ENCODE results near the gene NADSYN1. TPM values are rescaled to one million over a fixed set of nuclear protein-coding genes. Genes with fewer than 3 reads are reported as not detected.

The NADSYN1 gene
- total and polyA plus RNA-seq, 2 of the 13 experiments (the other 11 are each of a cell fraction or from before 2014, with no cell fraction given), result 35.7 to 51.5 TPM

- TF ChIP-seq THRA (CRISPR knock-in tag; IDR thresholded peaks at IDR 0.05; ENCODE audit: borderline replicate concordance) (no peak), PHF20 (CRISPR knock-in tag; IDR thresholded peaks at IDR 0.05) (no peak), EHMT2 (IDR thresholded peaks at IDR 0.05; ENCODE audit: borderline replicate concordance, low read depth, low read length) (no peak)
Observed at GRCh38 chr11:71472357-71472885, 19.4 kb downstream of the NADSYN1 start (continued).

GRCh38 chr11:71472941-71473792 is 20.2 kb downstream of the NADSYN1 start:
- no TSS peak for BruUV-seq (replicated peaks)
- H2AFZ ChIP-seq (ENCODE audit: low read length), result no peak overlapping the region
- H3K27ac ChIP-seq (ENCODE audit: extremely low read length, insufficient read depth, low read length), result no peak overlapping the region
- ATAC-seq (no peak), DNase-seq (ENCODE audit: low spot score) (no peak), FAIRE-seq (no peak)
- H4K20me1 ChIP-seq (ENCODE audit: insufficient read depth, low read length), result no peaks in the 10 kb centered on the region
- peaks cover 28 to 55% of the 10 kb centered on the region in 2 experiments; a peak in 4 of 5 replicates for H3K36me3 ChIP-seq (replicated peaks in 1 of 2; ENCODE audit: control insufficient read depth in 1 of 2, insufficient read depth in 2 of 2, low read length in 2 of 2)
- no peaks in the 10 kb centered on the region for H3K27me3 ChIP-seq (ENCODE audit: control insufficient read depth in 1 of 2, insufficient read depth in 2 of 2, low read length in 2 of 2)
- no peak overlapping the region for H3K4me2 ChIP-seq (ENCODE audit: low read depth, low read length)
- no peaks in the 10 kb centered on the region for H3K79me2 ChIP-seq (ENCODE audit: insufficient read depth, low read length)
- POLR2A ChIA-PET, result no interaction called here
- H3K9me3 ChIP-seq (ENCODE audit: low read length), result peaks cover 4% of the 10 kb centered on the region; the same call in 1 of the 2 replicates
- intact Hi-C loops (cut with micrococcal nuclease; ENCODE audit: unreplicated experiment) (no loop called here), in situ Hi-C loops (cut with HindIII; ENCODE audit: extremely low pct_ligation_motif_present, low pct_unique_long_range_greater_than_20kb) (no loop called here)
- no peak overlapping the region for H3K4me3 ChIP-seq (replicated peaks in 1 of 3; ENCODE audit: insufficient read depth in 1 of 3, low read depth in 2 of 3, low read length in 3 of 3)
- no peaks in the 10 kb centered on the region for H3K4me1 ChIP-seq (ENCODE audit: insufficient read depth, low read length)
- no peak overlapping the region for H3K9ac ChIP-seq (ENCODE audit: insufficient read depth, low read depth, low read length)
- WGBS (ENCODE audit: low lambda C conversion rate), result 100% methylated on average over 16 of the region's 33 CpGs
- no peak for TF ChIP-seq ZBTB34 (CRISPR knock-in tag; IDR thresholded peaks at IDR 0.05)
- CTCF ChIA-PET (ENCODE audit: low intra/inter-chr PET ratio, low total read pairs), result no interaction called here
